ENCODE measurements around the gene FRMD5.
"Not testable (repeated sequence)": the region's sequence is repeated elsewhere in the genome, so short reads cannot be mapped to it uniquely, and the experiment has no call there.

The FRMD5 gene

DNA sequence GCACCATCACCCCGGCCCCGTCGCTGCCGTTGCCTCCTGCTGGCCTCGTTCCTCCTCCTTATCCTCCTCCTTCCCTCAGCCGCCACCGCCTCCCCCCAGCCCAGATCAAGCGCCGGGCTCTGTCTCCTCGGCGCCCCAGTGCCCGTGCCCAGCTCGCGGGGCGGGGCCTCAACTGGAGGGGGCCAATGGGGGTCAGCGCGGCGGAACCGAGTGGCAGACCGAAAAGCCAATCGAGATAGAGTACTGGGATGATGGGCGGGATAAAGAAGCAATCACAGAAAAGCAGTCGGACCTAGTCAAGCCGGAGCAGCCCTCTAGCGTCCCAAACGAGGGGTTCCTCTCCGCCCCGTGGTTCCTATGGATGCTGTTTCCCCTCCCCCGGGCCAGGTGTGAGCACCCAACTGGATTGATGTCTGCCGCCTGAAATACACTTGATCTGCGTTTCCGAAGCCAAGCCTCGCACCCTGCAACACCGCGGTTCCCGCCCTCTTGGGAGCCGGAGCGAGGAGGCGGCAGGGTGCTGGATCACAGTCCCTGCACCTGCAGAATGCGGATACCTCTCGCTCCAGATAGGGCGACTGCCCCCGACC, at the start of gene FRMD5:
FRMD5 (minus strand) TSS at position 121 of the 590 bp plus-strand sequence.
- peak; percentile 59 to 70 (median 64) for DNase-seq

DNA sequence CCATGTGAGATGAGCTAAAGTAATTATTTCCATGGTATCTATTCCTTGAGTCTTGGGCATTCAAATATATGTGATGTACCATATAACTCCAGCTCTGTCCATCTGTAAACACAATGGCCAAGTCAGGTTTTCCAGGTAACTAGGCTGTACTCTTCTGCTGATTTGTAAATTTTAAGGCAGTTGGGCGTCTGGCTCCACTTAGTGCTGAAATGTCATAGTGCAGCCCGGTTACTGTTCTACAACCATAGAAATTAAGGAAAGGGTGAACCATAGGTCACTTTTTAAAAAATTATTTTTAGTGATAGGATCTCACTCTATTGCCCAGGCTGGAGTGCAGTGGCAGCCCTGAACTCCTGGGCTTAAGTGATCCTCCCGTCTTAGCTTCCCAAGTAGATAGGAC, 48.8 kb upstream of the FRMD5 start:
- no peak for DNase-seq

DNA sequence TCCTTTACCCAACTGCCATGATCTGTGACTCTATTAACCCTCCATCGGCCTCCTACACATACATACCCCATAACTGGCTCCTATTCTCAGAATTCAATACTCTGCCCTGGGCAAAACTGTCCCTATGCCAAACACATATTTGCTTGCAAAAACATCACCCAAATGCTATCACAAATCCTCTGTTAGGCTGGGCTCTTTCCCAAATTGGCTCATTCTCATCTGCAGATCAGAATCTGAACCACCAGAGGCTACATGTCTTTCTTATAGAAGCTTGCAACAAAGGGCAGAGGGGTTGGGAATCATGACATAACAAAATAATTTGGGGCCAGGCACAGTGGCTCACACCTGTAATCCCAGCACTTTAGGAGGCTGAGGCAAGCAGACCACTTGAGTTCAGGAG, 48.1 kb upstream of the FRMD5 start:
- no peak for DNase-seq

DNA sequence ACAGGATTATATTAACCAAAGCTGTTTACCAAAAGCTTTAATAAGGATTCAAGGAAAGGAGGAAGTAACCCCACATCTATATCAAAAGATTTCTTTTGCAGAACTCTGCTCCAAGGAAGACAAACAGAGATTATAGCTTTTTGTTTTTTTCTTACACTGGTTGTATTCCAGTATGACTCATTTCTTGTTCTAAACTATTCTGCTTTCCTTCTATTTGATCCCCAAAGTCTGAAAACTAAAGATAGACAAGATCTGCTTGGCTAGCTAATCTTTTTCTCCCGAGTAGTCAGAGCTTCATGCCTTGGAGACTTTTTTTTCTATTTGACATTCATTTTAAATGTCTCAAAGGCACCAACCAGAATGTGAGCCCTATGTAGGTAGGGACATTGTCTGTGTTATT, 36.8 kb upstream of the FRMD5 start:
- no peak for DNase-seq

DNA sequence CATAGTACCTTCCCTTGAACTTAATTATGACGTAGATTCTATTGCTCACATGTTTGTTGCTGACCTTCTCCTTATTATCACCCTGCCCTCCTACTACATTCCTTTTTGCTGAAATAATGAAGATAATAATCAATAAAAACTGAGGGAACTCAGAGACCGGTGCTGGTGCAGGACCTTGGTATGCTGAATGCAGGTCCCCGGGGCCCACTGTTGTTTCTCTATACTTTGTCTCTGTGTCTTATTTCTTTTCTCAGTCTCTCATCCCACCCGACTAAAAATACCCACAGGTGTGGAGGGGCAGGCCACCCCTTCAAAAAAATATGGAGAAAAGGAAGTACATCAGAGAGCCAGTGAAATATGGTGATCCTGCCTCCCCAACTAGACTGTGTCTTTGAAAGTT, 34.2 kb upstream of the FRMD5 start:
- DNase-seq = not testable (repeated sequence)

DNA sequence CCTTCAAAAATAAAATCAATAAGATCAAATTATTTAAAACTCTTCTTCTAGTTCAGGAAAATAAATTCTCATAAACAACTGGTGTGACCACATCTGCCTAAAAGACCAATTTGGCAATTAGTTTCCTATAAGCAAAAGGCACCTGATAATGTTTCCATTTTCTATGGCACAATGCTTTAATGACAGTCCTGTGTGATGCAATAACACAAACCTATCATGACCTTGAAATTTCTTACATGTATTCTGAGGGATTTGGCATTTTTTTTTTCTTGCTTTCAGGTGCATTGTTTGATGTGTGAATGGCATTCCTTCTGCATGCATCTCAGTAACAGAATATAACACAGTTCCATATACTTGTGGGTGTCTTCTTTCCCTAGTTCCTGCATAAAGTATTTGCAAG, 32.5 kb upstream of the FRMD5 start:
- DNase-seq = no peak

DNA sequence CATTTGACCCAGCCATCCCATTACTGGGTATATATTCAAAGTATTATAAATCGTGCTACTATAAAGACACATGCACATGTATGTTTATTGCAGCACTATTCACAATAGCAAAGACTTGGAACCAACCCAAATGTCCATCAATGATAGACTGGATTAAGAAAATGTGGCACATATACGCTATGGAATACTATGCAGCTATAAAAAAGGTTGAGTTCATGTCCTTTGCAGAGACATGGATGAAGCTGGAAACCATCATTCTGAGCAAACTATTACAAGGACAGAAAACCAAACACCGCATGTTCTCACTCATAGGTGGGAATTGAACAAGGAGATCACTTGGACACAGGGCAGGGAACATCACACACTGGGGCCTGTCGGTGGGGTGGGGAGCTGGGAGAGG, 31.9 kb upstream of the FRMD5 start:
- not testable (repeated sequence) for DNase-seq

DNA sequence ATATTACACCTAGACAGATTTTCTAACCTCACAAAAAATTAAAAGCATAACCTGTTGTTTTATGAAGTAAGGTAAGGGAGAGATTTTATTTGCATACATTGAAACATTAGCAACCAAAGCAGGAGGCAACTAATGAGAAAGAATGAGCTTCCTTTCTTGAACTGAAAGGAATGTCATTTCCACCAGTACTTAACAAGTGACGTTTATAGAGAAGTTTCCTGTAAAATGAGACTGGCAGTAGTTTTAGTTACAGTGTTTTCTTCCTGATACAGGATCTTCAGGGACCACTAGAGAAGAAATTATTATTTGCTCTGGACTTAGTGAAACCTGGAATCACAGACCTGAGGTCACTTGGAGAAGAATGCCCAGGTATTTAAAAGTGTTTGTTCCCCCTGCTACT, 27.4 kb upstream of the FRMD5 start:
- no peak for DNase-seq

DNA sequence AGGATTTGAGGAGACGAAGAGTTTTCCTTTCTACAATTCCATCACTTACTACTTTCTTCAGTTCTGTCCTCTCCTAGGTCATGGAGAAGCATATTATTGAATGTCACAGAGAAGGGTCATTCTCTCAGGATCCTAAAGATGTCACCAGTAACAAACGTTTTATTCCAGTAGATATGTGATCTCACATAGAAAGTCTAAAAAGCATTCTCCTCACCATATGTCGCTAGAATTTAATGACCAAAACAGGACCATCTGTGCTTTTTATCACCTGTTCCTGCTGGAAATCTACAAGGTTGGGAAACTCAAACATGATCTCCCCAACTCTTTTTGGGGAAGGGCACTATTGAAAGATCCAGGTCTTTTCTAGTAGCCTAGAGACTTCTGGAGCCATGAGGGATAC, 24.0 kb upstream of the FRMD5 start:
- DNase-seq = no peak

DNA sequence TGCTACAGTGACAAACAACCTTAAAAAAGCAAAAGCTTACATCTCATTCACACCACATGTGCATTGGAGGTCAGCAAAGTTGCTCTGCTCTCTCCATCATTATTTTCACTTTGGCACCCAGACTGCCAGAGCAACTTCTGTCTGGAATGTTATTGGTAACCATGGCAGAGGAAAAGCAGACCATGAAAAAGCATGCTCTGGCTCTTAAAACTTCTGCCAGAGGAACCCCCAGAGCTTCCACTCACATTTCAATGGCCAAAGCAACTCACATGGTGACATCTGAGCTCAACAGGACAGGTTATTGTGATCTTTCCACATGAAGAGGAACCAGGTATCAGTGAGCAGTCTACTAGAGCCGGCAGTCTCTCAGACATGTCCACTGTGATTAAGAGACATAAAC, 21.9 kb upstream of the FRMD5 start:
- no peak for DNase-seq

DNA sequence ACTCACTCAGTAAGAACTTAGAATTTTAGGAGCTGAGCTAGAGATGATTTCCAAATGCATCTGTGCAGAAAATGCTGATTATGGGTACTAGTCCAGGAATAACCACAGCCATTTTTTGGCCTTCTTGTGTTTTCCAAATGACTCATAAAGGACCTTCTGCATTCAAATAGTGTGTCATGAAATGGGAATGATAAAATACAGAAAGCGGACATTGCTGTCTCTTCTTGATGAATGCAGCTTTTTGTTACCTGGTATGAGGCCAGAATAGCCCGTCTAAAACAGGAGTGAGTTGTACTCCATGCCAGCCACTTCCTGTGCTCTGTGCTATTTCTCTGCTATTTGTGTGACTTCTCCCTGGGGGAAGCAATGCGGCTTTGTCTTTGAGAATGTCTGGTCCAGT, 20.5 kb upstream of the FRMD5 start:
- no peak for DNase-seq

DNA sequence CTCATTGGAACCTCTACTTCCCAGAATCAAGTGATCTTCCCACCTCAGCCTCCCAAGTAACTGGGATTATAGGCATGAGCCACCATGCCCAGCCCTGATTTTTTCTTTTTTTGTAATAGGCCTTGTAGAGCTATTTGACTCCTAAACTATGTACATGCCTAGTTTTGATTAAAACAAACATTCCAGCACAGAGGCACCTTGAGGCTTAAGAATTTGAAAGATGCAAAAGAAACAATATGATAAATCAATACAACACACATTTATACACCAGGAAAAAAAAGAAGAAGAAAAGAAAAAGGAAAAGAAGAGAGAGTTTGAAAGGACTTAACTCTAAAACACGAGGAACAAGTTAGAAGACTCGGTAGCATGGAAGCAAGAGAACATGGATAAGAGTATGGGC, 13.9 kb upstream of the FRMD5 start:
- no peak for DNase-seq

DNA sequence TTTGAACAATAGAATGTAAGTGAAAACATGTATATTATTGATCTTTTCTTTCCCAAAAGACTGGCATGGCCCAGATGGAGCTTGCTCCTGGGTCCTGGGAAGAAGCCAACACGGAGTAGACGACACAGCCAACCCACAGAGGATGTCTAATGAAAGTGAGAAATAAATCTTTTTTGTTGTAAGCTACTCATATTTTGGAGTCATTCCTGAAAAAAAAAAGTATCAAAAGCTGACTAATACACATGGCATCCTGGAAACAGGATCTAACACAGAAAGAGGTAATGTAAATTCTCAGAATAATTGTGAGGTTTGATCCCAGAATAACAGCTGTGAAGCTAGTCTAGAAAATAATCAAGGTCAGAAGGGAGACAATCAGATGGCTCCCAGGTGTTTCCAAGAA, 12.6 kb upstream of the FRMD5 start:
- DNase-seq = no peak

DNA sequence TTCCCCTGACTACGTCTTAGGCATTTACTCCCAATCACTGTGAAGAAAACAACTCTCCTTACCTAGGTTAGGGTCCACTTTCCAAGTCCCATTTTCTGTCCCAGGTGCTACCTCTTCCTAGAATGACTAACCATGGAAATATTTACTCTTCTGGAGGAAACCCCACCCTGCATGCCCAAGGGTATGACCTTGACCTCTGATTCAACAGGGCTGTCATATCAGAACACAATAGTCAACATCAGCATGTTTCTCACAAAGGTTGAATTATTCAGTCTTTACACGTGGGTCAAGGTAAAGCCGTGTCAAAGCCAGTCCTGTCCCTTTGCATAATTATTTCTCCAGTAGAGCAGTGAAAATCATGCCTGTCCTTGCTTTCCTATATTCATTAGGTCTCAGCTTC, 4.3 kb upstream of the FRMD5 start:
- DNase-seq = no peak

DNA sequence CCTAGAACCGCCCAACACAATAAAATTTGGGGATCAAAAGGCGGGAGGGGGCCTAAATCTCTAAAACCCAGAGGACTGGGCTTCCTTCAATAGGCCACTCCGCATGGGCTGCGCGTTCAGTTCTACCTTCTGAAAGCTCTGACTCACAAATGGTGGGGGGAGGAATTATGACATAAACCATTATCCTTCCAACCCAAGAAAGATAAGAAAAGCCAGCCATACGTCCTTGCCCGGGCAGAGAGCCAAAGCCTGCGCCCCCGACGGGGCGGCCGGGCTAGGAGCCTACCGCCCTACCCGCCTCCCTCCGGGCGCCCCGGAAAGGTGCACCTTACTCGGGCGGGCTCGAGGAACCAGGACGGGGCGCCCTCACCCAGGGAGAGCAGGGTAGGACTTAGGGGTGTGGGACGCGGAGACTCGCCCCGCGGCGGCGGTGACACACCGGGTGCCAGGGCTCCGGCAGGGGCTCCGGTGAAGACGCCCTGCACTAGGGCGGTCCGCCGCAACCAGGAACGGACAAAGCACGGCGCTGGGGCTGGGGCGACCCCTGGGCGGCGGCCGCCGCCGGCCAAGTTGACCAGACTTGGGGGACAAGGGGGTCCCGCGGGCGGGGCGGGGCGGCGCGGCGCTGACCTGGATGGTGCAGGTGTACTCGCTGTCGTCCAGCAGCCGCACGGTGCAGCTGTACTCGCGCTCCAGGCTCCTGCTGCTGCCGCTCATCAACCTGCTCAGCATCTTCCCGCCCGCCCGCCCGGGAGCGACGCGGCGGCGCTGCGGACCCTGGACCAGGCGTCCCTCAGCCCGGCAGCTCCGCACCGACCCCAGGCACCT, 534 bp downstream of the FRMD5 start:
- peak in 2 of 4 experiments; percentile 8 to 22 for DNase-seq

DNA sequence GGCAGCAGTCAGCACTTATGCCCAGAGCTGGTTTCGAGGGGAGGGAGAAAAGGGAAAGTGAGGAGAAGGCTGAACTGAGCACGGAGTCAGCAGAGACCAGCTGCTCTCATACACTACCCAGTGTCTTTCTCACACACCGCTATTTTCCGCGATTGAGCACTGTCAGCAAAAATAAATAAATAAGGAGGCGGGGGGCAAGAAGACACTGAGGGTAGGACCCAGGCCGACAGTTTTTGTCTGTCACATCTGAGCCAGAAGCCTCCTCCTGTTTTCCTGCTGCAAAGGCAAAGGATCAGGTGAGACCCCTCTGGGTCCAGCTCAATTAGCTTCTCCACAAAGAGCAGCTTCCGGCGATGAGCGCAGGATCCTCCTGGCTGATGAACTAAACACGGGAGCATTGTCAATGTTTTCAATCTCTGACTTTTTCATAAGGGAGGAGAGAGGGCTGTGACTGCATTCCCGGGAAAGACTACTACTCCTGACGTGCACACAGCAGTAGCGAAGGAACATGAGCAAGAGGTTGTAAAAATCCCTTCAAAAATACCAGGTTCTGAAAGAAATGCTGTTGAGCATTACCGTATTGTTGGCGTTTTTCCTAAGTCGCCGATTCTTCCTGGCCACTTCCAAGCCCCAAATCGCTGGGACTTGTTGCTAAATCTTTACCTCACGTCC, 1.3 kb downstream of the FRMD5 start:
- no peak for DNase-seq

DNA sequence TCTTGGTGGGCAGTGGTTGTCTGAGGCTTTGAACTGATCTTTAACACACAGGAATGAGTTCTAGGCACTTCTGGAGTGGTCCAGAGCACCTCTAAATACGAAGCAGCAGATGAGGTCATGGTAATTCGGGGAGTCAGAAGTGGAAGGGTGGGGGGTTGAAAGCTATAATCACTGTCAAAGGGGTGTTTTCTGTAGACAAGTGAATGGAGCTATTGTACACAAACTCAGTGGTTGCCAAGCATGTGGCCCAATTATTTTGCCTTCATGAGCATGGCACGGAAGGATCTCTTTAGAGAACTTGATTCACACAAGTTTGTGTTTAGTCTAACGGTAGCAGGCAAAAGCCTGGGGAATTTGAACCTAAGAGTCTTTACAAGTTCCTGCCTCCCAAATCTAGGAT, 6.3 kb downstream of the FRMD5 start:
- DNase-seq = no peak

DNA sequence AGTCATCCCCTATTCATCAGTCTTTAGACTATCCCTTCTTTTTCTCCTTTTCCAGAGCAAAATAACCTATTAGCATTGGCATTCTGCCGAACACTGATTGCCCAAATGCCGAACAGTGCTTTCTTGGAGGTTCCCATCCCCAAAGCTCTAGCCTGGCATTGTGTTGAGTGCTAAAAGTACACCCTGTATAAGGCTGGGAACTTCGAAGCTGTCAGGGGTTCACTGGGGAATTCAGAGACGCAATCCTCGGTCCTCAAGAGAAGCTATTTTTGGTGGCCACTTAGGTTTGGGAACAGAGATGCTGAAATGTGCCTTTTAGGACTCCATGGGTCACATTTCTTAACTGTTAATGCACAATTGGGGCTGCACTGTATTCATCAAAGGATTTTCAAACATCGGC, 8.4 kb downstream of the FRMD5 start:
- no peak for DNase-seq

DNA sequence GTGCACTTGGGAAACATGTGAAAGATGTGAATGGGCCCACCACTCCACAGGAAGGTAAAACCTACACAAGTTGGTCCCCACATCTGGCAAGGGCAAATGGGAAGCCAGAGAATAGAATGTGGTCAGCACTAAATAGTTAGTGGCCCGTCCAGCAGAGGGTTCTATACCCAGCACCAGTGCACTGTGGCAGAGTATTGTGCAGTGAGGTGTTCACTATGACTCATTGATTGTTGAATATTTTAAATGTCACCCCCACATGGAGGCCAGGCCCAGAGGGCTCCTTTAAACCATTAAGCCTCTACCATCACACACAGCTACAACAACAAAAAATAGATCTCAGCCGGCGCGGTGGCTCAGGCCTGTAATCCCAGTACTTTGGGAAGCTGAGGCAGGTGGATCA, 11.7 kb downstream of the FRMD5 start:
- DNase-seq = no peak

DNA sequence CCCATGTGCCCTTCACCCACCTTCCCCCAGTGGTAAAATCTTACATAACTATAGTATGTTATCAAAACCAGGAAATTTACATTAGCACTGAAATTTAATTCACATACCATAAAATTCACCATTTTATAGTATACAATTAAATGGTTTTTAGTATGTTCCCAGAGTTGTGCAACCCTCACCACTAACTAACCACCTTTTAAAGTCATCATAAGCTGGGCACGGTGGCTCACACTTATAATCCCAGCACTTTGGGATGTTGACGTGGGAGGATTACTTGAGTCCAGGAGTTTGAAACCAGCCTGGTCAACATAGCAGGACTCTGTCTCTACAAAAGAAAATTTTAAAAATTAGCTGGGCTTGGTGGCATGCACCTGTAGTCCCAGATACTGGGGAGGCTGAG, 13.7 kb downstream of the FRMD5 start:
- no peak for DNase-seq

DNA sequence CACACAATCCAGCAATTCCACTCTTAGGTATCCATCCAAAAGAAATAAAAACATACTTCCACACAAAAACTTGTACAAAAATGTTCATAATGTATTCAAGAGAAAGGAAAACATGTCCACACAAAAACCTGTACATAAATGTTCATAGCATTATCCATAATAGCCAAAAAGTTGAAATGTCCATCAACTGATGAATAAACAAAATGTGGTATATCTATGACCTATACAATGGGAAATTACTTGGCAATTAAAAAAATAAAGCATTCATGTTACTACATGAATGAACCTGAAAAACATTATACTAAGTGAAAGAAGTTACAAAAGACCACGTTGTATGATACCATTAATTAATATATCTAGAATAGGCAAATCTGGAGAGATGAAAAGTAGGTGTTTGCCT, 17.9 kb downstream of the FRMD5 start:
- DNase-seq = no peak

DNA sequence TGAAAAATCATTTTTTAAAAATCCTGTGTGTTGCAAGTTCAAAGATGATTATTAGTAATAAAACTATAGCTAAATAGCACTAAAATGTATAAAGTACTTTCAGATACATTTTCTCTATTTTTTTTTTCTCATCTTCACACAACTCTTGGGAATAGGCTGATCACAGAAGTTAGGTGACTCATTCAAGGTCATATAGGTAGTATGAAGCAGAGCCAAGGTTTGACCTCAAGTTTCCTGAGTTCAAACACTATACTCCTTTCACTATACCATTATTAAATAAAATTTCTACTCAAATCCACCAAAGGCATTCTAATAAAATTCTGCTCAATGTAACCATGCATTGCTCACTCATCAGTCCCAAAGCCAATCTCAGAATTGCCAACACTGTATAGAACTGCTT, 21.3 kb downstream of the FRMD5 start:
- DNase-seq = no peak

DNA sequence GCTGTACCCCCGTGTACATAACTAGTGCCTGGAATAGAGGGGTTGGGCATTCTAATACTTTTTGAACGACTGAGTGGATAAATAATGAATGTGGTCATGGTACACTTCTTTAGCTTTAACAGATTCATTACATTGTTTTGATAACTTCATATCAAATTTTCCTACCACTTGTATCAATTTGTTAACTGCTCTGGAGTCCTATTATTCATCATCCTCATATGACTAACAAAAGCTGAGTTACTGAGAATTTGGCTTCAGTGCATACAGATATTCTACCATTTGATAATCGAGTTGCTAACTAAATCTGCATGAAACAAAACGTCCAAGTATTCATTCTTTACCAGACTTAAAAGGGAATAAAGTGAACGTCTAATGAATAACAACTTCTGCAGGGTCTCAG, 31.7 kb downstream of the FRMD5 start:
- no peak for DNase-seq

DNA sequence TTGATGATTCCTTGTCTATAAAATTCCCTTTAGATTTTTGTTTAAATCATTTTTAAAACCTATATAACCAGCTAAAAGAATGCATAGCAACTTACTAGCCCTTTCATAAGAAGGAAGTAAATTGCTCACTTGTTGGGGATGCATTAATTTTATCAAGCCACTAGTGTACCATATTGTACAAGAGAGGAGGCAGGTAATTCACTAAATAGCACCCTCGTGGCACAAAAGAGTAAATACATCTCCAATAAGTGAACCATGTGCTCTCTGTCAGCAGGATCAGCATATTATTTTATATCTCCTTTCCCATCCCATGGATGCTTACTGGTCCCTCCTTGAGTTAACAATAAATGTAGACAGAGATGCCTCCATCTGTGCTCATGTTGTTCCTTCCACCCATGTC, 34.3 kb downstream of the FRMD5 start:
- no peak for DNase-seq
